Measurements from ENCODE around the gene KCNH2. TPM values are rescaled to one million over a fixed set of nuclear protein-coding genes. Genes with fewer than 3 reads are reported as not detected.

KCNH2 gene
- total RNA-seq, 1 donor from 2014 or later: under 0.01 TPM

GRCh38 chr7:150939052-150939451 lies 39.1 kb downstream of the KCNH2 start:
- H3K27me3 ChIP-seq (ENCODE audit: control insufficient read depth, insufficient read depth, low read length): no peaks in the 10 kb centered on the region
- TF ChIP-seq CTCF (IDR thresholded peaks at IDR 0.05; ENCODE audit: insufficient read depth, low read length, severe bottlenecking): no peak
- H3K36me3 ChIP-seq (ENCODE audit: control insufficient read depth, insufficient read depth, low read length): no peaks in the 10 kb centered on the region
- FAIRE-seq (no peak), DNase-seq (ENCODE audit: low read depth) (no peak)
- no peak overlapping the region for H3K4me3 ChIP-seq (ENCODE audit: low read depth, low read length)

GRCh38 chr7:150938566-150938965 lies 39.6 kb downstream of the KCNH2 start:
- Histone ChIP-seq H3K4me3 (ENCODE audit: low read depth, low read length) (no peak overlapping the region), H3K36me3 (ENCODE audit: control insufficient read depth, insufficient read depth, low read length) (no peaks in the 10 kb centered on the region), H3K27me3 (ENCODE audit: control insufficient read depth, insufficient read depth, low read length) (no peaks in the 10 kb centered on the region)
- no peak for TF ChIP-seq CTCF (IDR thresholded peaks at IDR 0.05; ENCODE audit: insufficient read depth, low read length, severe bottlenecking)
- DNase-seq (ENCODE audit: low read depth) (no peak), FAIRE-seq (peak; percentile 62)

GRCh38 chr7:150937848-150938561 lies 40.1 kb downstream of the KCNH2 start:
- DNase-seq (ENCODE audit: low read depth) (peak; percentile 82), FAIRE-seq (peak; percentile 76)
- Histone ChIP-seq H3K36me3 (ENCODE audit: control insufficient read depth, insufficient read depth, low read length) (no peaks in the 10 kb centered on the region), H3K27me3 (ENCODE audit: control insufficient read depth, insufficient read depth, low read length) (no peaks in the 10 kb centered on the region), H3K4me3 (ENCODE audit: low read depth, low read length) (no peak overlapping the region)
- no peak for TF ChIP-seq CTCF (IDR thresholded peaks at IDR 0.05; ENCODE audit: insufficient read depth, low read length, severe bottlenecking)

DNA sequence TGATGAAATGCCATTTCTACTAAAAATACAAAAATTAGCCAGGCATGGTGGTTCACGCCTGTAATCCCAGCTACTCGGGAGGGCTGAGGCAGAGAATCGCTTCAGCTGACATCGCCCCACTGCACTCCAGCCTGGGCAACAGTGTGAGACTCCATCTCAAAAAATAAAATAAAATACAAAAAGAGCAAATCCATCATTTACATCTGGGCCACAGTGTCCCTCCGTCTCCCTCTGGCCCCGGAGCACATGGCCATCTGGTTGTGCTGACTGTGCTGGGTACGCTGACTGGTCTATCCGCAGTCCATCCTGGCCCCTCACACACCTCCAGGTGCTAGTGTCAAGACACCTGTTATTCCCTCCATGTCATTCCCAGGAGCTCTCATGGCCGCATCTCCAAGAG lies 42.1 kb downstream of the KCNH2 start:
- no peak overlapping the region for H3K4me3 ChIP-seq (ENCODE audit: low read depth, low read length)
- FAIRE-seq: no peak

DNA sequence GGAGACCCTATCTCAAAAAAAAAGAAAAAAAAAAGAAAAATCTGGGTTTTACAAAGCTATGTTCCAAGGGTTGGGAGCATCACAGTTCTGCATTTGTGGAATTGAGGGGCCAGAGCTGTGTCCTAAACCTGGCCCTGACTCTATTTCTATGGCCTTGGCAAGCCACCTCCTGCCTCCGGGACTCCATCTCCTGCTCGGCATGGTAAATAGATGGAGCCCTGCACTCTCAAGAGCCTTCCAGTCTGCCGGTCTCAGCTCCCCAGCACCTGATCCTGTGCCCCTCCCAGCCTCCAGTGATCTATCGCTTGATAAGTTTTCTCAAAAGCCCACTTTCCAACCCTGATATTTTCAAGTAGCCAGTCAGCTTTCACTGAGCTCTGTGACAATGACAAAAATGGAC lies 43.0 kb downstream of the KCNH2 start:
- no peak for TF ChIP-seq CTCF (IDR thresholded peaks at IDR 0.05; ENCODE audit: insufficient read depth, low read length, severe bottlenecking)
- no peaks in the 10 kb centered on the region for H3K36me3 ChIP-seq (ENCODE audit: control insufficient read depth, insufficient read depth, low read length)
- no peak overlapping the region for H3K4me3 ChIP-seq (ENCODE audit: low read depth, low read length)
- H3K27me3 ChIP-seq (ENCODE audit: control insufficient read depth, insufficient read depth, low read length): no peaks in the 10 kb centered on the region
- no peak for FAIRE-seq
- no peak for DNase-seq (ENCODE audit: low read depth)

More for the DNA sequence above, 42.1 kb downstream of the KCNH2 start:
- Histone ChIP-seq H3K36me3 (ENCODE audit: control insufficient read depth, insufficient read depth, low read length) (no peaks in the 10 kb centered on the region), H3K27me3 (ENCODE audit: control insufficient read depth, insufficient read depth, low read length) (no peaks in the 10 kb centered on the region)
- no peak for DNase-seq (ENCODE audit: low read depth)
- no peak for TF ChIP-seq CTCF (IDR thresholded peaks at IDR 0.05; ENCODE audit: insufficient read depth, low read length, severe bottlenecking)
